LNCaP clone FGC (cell line): ENCODE data around the gene NTNG2.
A peak's percentile ranks its signal among the peaks of the same experiment; 100 is the strongest.

Source experiments
- DNase-seq: peaks from one replicate; pipeline ENCODE4 v3.0.0-alpha.2; 2011; ENCODE audit warnings: low read depth
- H3K4me3 ChIP-seq: 2 replicates; pipeline ENCODE4 v1.5.1; 2011; ENCODE audit warnings: mild to moderate bottlenecking, low read depth, low read length, control low read depth
- TF ChIP-seq, protein P1 (sequence below): IDR thresholded peaks from 2 replicates; pipeline ENCODE4 v1.5.1; 2012; ENCODE audit warnings: mild to moderate bottlenecking; ENCODE audit not compliant: control insufficient read depth, insufficient read depth; ENCODE audit errors: extremely low read depth

Gene NTNG2

DNA sequence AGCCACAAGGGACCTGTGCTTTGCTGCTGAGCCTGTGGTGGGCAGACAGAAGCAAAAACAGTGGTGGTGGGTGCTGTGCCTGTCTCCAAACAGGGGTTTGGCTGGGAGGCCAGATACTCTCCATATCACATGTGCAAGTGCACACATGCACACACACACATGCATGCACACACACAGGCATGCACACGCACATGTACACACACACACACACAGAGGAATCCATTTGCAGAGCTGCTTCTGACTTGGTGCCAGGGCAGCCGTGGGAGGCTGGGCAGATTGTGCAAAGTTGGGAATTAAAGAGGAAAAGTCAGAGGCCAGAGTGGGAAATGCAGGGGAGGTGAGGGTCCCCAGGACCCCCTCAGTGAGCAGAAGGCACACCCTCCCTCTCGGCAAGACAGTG is 71.3 kb downstream of the NTNG2 start:
- TF ChIP-seq, protein P1, sequence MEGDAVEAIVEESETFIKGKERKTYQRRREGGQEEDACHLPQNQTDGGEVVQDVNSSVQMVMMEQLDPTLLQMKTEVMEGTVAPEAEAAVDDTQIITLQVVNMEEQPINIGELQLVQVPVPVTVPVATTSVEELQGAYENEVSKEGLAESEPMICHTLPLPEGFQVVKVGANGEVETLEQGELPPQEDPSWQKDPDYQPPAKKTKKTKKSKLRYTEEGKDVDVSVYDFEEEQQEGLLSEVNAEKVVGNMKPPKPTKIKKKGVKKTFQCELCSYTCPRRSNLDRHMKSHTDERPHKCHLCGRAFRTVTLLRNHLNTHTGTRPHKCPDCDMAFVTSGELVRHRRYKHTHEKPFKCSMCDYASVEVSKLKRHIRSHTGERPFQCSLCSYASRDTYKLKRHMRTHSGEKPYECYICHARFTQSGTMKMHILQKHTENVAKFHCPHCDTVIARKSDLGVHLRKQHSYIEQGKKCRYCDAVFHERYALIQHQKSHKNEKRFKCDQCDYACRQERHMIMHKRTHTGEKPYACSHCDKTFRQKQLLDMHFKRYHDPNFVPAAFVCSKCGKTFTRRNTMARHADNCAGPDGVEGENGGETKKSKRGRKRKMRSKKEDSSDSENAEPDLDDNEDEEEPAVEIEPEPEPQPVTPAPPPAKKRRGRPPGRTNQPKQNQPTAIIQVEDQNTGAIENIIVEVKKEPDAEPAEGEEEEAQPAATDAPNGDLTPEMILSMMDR, result no peak
- no peak for DNase-seq
- H3K4me3 ChIP-seq, result no peak overlapping the region

DNA sequence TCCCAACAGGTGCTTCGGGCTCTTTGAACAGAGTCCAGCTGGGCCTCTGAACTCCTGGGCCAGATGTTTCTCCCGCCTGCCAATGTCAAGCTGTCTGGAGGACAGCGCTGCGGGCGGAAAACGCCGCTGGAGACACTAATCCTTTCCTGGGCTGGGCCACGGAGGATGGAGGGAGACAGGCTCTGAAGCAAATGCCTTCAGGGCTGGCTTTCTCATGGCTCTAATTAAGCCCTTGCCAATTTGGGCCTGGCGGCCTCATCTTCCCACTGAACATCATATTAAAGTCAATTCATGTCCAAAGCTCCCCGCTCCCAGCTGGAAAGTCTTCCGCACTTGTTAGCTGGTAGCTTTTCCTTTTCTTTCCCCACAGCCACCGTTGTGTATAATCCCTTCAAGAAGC is 72.7 kb downstream of the NTNG2 start:
- no peak overlapping the region for H3K4me3 ChIP-seq
- TF ChIP-seq, protein P1, result no peak
- no peak for DNase-seq

DNA sequence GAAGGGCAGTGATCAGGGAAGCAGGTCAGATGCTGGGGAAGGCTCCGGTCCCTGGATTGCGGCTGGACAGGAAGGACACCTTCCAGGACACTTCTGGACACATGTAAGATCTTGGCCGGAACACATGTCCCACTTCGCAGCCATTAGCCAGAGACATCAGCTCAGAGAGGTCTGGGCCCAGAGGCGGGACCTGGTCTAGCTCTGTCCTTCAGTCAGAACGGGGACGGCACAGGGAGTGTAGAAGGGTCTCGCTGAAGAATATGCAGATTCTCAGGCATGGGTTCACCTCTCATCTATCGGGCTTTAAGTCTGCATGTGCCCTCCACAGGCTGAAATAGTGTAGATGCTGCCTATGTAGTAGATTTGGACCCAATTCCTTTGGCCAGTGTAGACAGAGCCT is 73.3 kb downstream of the NTNG2 start:
- TF ChIP-seq, protein P1, result no peak
- H3K4me3 ChIP-seq, result no peak overlapping the region
- DNase-seq, result no peak

DNA sequence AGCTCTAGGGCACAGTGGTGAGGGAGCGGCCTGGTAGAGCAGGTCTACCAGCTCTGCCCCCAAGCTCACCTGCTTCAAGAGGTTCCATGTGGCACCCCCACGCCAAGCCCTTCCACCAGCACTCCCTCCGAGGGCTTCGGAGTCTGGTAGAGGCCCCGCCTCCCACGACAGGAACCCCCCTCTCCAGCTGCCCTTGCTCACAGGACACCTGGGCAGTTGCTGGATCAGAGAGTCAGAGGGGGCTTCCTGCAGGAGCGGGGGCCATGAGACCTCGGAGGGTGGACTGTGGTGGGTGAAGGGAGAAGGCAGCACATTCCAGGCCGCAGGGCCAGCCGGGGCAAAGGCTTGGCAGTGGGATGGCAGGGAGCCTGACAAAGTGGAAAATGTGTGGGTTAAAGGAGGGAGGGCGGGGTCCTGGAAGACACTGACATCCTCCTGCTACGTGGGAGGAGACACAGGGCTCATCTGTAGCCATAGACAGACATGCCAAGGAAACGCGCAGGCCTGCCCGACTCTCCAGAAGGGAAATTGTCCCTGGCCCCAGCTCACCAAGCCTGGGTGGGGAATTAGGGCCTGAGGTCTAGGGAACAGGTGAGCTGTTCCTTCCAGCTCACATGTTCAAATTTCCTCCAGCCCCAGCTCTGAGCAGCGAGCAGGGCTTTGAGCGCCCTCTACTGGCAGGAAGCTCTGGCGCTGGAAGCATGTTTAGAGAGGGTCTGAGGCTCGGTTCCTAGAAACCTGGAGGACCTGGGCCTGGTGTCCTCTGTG is 74.2 kb downstream of the NTNG2 start:
- TF ChIP-seq, protein P1, result peak; percentile 97
- peak; percentile 36 for DNase-seq
- no peak overlapping the region for H3K4me3 ChIP-seq

DNA sequence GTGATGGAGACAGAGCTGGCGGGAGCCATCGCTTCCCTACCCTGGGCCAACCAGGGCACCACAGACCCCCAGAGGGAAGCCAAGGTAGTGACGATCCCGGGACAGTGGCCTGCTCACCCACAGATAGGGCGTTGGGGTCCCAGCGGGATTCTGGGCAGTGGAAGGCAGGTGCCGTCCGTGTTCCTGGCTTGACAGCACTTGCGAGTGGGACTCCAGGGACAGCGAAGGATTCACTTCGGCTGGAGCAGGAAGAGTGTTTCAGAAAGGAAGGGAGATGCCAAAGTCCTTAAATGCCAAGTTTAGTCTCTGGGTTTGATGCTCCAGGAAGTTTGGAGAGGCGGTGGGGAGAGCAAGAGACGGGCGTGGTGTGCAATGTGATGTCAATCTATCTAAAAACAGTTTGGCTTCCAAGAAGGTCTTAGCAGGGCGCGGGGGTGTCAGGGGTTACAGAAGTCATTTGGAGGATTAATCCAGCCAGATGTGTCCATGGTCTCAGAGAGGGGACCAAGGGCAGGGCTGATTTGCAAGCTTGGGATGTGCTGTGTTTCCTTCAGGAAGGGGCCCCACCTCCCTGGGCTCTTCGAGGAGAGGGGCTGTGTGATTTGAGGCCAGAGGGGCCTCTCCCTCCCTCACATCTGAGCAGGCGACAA is 74.9 kb downstream of the NTNG2 start:
- no peak overlapping the region for H3K4me3 ChIP-seq
- TF ChIP-seq, protein P1, result no peak

DNA sequence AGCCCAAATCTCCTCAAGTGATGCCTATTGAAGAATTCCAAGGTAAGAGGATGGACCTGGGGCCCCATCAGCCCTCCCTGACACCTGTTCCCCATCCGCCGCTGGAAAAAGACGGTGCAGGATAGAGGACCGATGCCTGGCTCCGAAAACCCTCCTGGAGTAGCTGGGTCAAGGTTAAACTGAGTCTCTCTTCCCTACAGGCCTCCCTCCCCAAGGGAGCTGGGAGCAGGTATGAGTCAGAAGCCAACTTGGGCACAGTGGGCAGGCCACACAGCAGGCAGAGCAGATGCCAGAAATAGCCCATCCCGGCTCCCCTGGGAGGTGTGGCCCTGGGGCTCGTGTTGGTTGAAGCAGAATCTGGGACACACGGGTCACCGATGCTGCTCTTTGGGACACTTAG is 75.6 kb downstream of the NTNG2 start:
- TF ChIP-seq, protein P1, result no peak
- no peak overlapping the region for H3K4me3 ChIP-seq
- no peak for DNase-seq

More for the DNA sequence above, 74.9 kb downstream of the NTNG2 start:
- no peak for DNase-seq
